HG03095 (cell line): ENCODE measurements around the gene WDR93.
A peak's percentile ranks its signal among the peaks of the same experiment; 100 is the strongest.

ENCODE experiments used
- ATAC-seq: cut with Tn5 transposase; IDR thresholded peaks from one replicate; pipeline ENCODE4 v1.9.1; 2021; ENCODE audit warnings: moderate library complexity; ENCODE audit not compliant: unreplicated experiment

WDR93 gene

GRCh38 chr15:89690276-89691218, at the start of gene WDR93, which contains the start of gene PEX11A:
TSS of gene WDR93 (plus strand) at chr15:89690811. CDS start at chr15:89701747, 10,936 bp downstream.
TSS of gene PEX11A (minus strand) at chr15:89690754. CDS start at chr15:89690632, 122 bp downstream.
- peak; percentile 86 for ATAC-seq

- no peak for ATAC-seq
Observed at GRCh38 chr15:89641053-89641452, 49.6 kb upstream of the WDR93 start.

- ATAC-seq: no peak
Observed at GRCh38 chr15:89642106-89642505, 48.5 kb upstream of the WDR93 start.

- ATAC-seq: no peak
Observed at GRCh38 chr15:89645680-89646079, 44.9 kb upstream of the WDR93 start.

GRCh38 chr15:89646416-89647141, 44.0 kb upstream of the WDR93 start:
- ATAC-seq: no peak

- no peak for ATAC-seq
Observed at GRCh38 chr15:89647191-89647851, 43.3 kb upstream of the WDR93 start.

- no peak for ATAC-seq
Observed at GRCh38 chr15:89648106-89649012, 42.3 kb upstream of the WDR93 start.

GRCh38 chr15:89649013-89649625, 41.5 kb upstream of the WDR93 start:
- ATAC-seq: no peak

GRCh38 chr15:89649716-89650115, 40.9 kb upstream of the WDR93 start:
- ATAC-seq: no peak

GRCh38 chr15:89652131-89652530, 38.5 kb upstream of the WDR93 start:
- no peak for ATAC-seq

- ATAC-seq: no peak
Observed at GRCh38 chr15:89652666-89653065, 37.9 kb upstream of the WDR93 start.

- no peak for ATAC-seq
Observed at GRCh38 chr15:89653578-89653977, 37.0 kb upstream of the WDR93 start.

- ATAC-seq: no peak
Observed at GRCh38 chr15:89654301-89654761, 36.3 kb upstream of the WDR93 start.

GRCh38 chr15:89654847-89655805, 35.5 kb upstream of the WDR93 start, which contains the start of gene KIF7:
TSS of gene KIF7 (minus strand) at chr15:89655467. CDS start at chr15:89652930, 2,537 bp downstream.
- ATAC-seq: no peak

GRCh38 chr15:89656116-89656815, 34.3 kb upstream of the WDR93 start:
- no peak for ATAC-seq

- ATAC-seq: no peak
Observed at GRCh38 chr15:89657686-89658200, 32.9 kb upstream of the WDR93 start.

GRCh38 chr15:89659295-89659694, 31.3 kb upstream of the WDR93 start:
- ATAC-seq: no peak

GRCh38 chr15:89660556-89660955, 30.1 kb upstream of the WDR93 start:
- no peak for ATAC-seq
